A549 (cell line): ENCODE data around the gene SAP30L.

Experiments used
- CBX2 ChIP-seq: fragments of 200-600 bp; sonication (generic); IDR thresholded peaks from 2 replicates; pipeline ENCODE4 v1.6.1; 2016; ENCODE audit warnings: low read depth, mild to moderate bottlenecking, borderline replicate concordance
- CEBPB ChIP-seq, 2 experiments: fragments of >200 bp in 1 of 2; sonication (Bioruptor Twin) in 1 of 2; formaldehyde crosslinking in 1 of 2; IDR thresholded peaks; 2 replicates each; pipeline ENCODE4 v1.6.1; 2012 to 2016
- CHD4 ChIP-seq: fragments of 200-600 bp; sonication (generic); IDR thresholded peaks from 2 replicates; pipeline ENCODE4 v1.6.1; 2016; ENCODE audit warnings: antibody characterized with exemption, mild to moderate bottlenecking, borderline replicate concordance
- CTCF ChIP-seq: fragments of >200 bp; sonication (Bioruptor Twin); formaldehyde crosslinking; IDR thresholded peaks from 3 replicates; pipeline ENCODE4 v1.5.1; 2016
- EP300 ChIP-seq, 2 experiments: fragments of >200 bp; sonication (Bioruptor Twin); formaldehyde crosslinking; IDR thresholded peaks; 2 replicates in 1 of 2; 3 replicates in 1 of 2; pipeline ENCODE4 v1.6.1; 2016 to 2017
- HDAC2 ChIP-seq: fragments of 200-600 bp; sonication (generic); IDR thresholded peaks from 2 replicates; pipeline ENCODE4 v1.6.1; 2016
- PBX3 ChIP-seq: IDR thresholded peaks from 2 replicates; pipeline ENCODE4 v1.6.1; 2012
- PHF8 ChIP-seq: fragments of 200-600 bp; sonication (generic); IDR thresholded peaks from 2 replicates; pipeline ENCODE4 v1.6.1; 2016; ENCODE audit warnings: low read depth, mild to moderate bottlenecking, antibody characterized with exemption, moderate library complexity, borderline replicate concordance
- POLR2A ChIP-seq: IDR thresholded peaks from 2 replicates; pipeline ENCODE4 v1.6.1; 2012; ENCODE audit warnings: mild to moderate bottlenecking, low read length
- POLR2AphosphoS2 ChIP-seq: conservative IDR thresholded peaks from 2 replicates; pipeline ENCODE4 v1.6.1; 2012; ENCODE audit warnings: low read length, improper control_type of control experiment, inconsistent platforms
- RAD21 ChIP-seq, 2 experiments: fragments of >200 bp in 1 of 2; sonication (Bioruptor Twin) in 1 of 2; formaldehyde crosslinking in 1 of 2; IDR thresholded peaks in 1 of 2; conservative IDR thresholded peaks in 1 of 2; 2 replicates in 1 of 2; 3 replicates in 1 of 2; pipeline ENCODE4 v1.6.1; 2012 to 2018; ENCODE audit warnings: inconsistent platforms in 1 of 2
- REST ChIP-seq: fragments of 200-600 bp; sonication (generic); IDR thresholded peaks from 2 replicates; pipeline ENCODE4 v1.6.1; 2016; ENCODE audit warnings: antibody characterized with exemption, mild to moderate bottlenecking, moderate library complexity
- SREBF2 ChIP-seq: fragments of 450-650 bp; IDR thresholded peaks from 2 replicates; pipeline ENCODE4 v1.6.1; 2014; ENCODE audit warnings: mild to moderate bottlenecking, moderate library complexity
- TP53 ChIP-seq: fragments of 250-450 bp; sonication (Bioruptor Pico); IDR thresholded peaks from 2 replicates; pipeline ENCODE4 v1.5.0; 2021; ENCODE audit warnings: mild to moderate bottlenecking, moderate library complexity

- TF ChIP-seq CEBPB (IDR thresholded peaks at IDR 0.05) (no peak), CTCF (no peak), SREBF2 (no peak), POLR2A (no peak), REST (no peak), TP53 (CRISPR knock-in tag) (no peak), CHD4 (no peak), PHF8 (no peak), RAD21 (conservative IDR thresholded peaks at IDR 0.05 in 1 of 2, IDR thresholded peaks at IDR 0.05 in 1 of 2) (no peak), EP300 (IDR thresholded peaks at IDR 0.05) (no peak), PBX3 (no peak), CBX2 (no peak), POLR2AphosphoS2 (no peak), HDAC2 (no peak)
These were observed 41.7 kb downstream of the SAP30L start for GRCh38 chr5:154487541-154487940.
